ENCODE results near the gene USP54.

The USP54 gene

GRCh38 chr10:73485320-73485719 is 105.8 kb downstream of the USP54 start:
- no peak for TF ChIP-seq GATA2 (IDR thresholded peaks at IDR 0.05; ENCODE audit: low read depth, low read length)
- TF ChIP-seq GATA3 (IDR thresholded peaks at IDR 0.05; ENCODE audit: low read depth, low read length): no peak

DNA sequence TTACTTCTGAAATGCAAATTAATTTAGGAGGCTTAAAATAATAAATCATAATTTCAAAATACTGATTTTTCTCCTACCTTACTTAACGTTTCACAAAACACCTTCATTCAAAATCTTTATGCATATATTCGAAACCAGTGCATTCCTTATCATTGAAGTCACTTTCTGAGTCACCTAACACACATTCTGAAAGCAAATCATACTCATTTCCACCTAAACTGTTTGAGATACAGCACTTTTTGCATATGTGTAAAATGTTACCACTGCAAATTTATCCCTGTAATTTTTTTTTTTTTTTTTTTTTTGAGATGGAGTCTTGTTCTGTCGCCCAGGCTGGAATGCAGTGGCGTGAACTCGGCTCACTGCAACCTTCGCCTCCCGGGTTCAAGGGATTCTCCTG is 111.0 kb downstream of the USP54 start:
- TF ChIP-seq GATA3 (IDR thresholded peaks at IDR 0.05; ENCODE audit: low read depth, low read length): no peak
- TF ChIP-seq GATA2 (IDR thresholded peaks at IDR 0.05; ENCODE audit: low read depth, low read length): no peak

DNA sequence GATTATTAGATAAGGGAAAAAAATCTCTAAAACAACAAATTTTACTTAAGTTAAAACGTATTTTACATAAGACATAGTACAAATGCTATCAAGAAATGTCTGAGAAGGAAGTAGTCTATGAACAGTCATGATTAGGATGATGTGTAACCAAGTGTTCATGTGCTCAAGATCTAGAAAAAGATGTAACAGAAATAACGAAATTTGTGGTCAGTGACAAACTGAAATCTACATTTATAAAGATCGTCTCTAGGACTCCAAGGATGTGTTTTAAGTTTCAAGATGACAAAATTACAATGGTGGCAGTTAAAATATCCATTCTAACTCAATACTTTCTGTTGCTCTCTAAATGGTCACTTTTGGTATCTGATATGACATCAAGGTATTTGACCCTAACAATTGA is 112.5 kb downstream of the USP54 start:
- TF ChIP-seq GATA3 (IDR thresholded peaks at IDR 0.05; ENCODE audit: low read depth, low read length): no peak
- no peak for TF ChIP-seq GATA2 (IDR thresholded peaks at IDR 0.05; ENCODE audit: low read depth, low read length)

GRCh38 chr10:73471226-73471625 is 119.9 kb downstream of the USP54 start:
- no peak for TF ChIP-seq GATA3 (IDR thresholded peaks at IDR 0.05; ENCODE audit: low read depth, low read length)

DNA sequence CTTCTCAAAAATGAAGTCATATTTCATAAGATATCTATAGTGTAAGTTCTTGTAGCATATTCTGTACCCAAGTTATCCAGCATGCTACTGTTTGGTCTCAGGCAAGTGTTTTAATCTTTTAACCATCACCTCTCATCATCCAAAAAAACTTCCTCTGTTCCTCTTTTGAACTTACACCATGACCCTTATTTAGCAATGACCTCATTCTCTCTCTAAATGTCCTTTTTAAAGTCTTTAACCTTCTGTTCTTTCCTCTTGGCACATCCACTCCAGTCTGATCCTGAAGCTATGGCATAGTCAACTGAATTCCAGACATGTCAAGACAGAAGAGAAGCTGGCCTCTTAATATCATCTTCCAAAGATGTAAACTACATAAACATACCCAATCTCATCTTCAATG is 121.6 kb downstream of the USP54 start:
- TF ChIP-seq GATA2 (IDR thresholded peaks at IDR 0.05; ENCODE audit: low read depth, low read length) (no peak), GATA3 (IDR thresholded peaks at IDR 0.05; ENCODE audit: low read depth, low read length) (no peak)

DNA sequence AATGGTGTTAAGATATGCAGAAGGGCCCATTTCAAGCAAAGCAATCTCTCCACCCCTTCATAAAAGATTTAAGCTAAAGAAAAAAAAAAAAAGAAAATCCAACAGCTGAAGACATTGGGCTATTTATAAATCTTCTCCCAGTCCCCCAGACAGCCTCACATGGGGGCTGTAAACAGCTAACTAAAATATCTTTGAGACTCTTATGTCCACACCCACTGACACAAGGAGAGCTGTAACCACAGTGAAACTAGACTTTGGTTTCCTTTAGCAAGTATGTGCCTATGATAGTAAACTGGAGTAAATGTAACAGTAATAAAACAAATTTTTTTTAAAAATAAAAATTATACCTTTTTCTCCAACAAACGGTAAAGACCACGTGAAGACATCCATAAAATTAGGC is 123.9 kb downstream of the USP54 start:
- TF ChIP-seq GATA3 (IDR thresholded peaks at IDR 0.05; ENCODE audit: low read depth, low read length): no peak

- TF ChIP-seq GATA3 (IDR thresholded peaks at IDR 0.05; ENCODE audit: low read depth, low read length) (peak; percentile 71), GATA2 (IDR thresholded peaks at IDR 0.05; ENCODE audit: low read depth, low read length) (peak; percentile 62; the same call in 1 of the 2 replicates)
Measured at GRCh38 chr10:73465978-73466726, 125.0 kb downstream of the USP54 start.

DNA sequence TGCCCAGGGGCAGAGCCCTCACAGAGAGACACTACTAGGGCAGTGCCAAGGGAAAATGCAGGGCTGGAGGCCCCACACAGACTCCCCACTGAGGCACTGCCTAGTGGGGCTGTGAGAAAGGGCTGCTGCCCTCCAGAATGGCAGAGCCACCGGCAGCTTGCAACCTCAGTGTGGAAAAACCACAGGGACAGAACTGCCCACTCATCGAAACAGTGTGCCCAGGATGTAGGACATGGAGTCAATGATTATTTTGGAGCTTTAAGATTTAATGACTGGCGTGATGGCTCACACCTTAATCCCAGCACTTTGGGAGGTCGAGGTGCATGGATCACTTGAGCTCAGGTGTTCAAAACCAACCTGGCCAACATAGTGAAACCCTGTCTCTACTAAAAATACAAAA is 130.2 kb downstream of the USP54 start:
- TF ChIP-seq GATA2 (IDR thresholded peaks at IDR 0.05; ENCODE audit: low read depth, low read length): no peak
- no peak for TF ChIP-seq GATA3 (IDR thresholded peaks at IDR 0.05; ENCODE audit: low read depth, low read length)

- no peak for TF ChIP-seq GATA2 (IDR thresholded peaks at IDR 0.05; ENCODE audit: low read depth, low read length)
- no peak for TF ChIP-seq GATA3 (IDR thresholded peaks at IDR 0.05; ENCODE audit: low read depth, low read length)
Measured at GRCh38 chr10:73459683-73460314, 131.3 kb downstream of the USP54 start.

DNA sequence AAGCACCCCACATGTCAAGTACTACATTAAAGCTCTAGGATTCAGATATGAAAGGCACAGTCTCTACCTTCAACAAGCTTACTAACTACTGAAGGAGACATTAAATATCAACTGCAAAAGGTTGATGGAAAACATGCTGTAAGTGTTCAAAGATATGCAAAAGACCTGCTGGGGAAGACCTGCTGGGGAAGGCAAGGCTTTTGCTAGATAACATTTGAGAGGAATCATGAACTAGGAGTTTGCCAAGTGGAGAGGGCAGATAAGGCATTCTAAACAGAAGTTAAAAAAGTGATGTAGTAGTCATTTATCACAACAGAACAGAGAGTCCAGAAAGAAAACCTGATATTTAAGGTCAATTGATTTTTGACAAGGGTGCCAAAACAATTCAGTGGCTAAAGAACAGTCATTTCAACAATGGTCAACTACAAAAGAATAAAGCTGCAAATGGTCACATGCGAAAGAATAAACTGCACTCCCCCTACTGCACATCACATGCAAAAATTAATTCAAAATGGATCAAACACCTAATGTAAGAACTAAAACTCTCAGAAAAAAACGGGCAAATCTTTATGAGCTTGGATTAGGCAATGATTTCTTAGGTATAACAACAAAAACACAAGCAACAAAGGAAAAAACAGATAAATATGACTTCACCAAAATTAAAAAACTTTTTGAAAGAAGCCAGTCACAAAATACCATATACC is 134.8 kb downstream of the USP54 start:
- no peak for TF ChIP-seq GATA2 (IDR thresholded peaks at IDR 0.05; ENCODE audit: low read depth, low read length)
- no peak for TF ChIP-seq GATA3 (IDR thresholded peaks at IDR 0.05; ENCODE audit: low read depth, low read length)

- no peak for TF ChIP-seq GATA3 (IDR thresholded peaks at IDR 0.05; ENCODE audit: low read depth, low read length)
- no peak for TF ChIP-seq GATA2 (IDR thresholded peaks at IDR 0.05; ENCODE audit: low read depth, low read length)
Measured at GRCh38 chr10:73449113-73449512, 142.0 kb downstream of the USP54 start.

GRCh38 chr10:73448384-73448783 is 142.8 kb downstream of the USP54 start:
- TF ChIP-seq GATA3 (IDR thresholded peaks at IDR 0.05; ENCODE audit: low read depth, low read length) (no peak), GATA2 (IDR thresholded peaks at IDR 0.05; ENCODE audit: low read depth, low read length) (no peak)
